OCI-LY7 (cell line): Measurements from ENCODE around the gene TPCN2. TPM values are rescaled to one million over a fixed set of nuclear protein-coding genes. Genes with fewer than 3 reads are reported as not detected.

ENCODE experiments used
- BruUV-seq: library from RNA; stranded (reverse); fragments of 400-500 nt; replicated peaks from 2 replicates; lab custom pipeline; 2021; lab: Mats Ljungman, UMichigan
- CTCF ChIA-PET: fragments of 300-600 bp; sonication (Branson Sonifier 250); formaldehyde crosslinking; loops from one replicate; lab custom pipeline; 2022; ENCODE audit warnings: antibody characterized with exemption; ENCODE audit not compliant: unreplicated experiment; lab: Charles Lee
- POLR2A ChIA-PET: fragments of 300-600 bp; sonication (Branson Sonifier 250); formaldehyde crosslinking; loops from one replicate; lab custom pipeline; 2022; ENCODE audit warnings: antibody characterized with exemption; lab: Charles Lee
- DNase-seq: peaks from one replicate; pipeline ENCODE4 v3.0.0-alpha.2; 2015; ENCODE audit warnings: low spot score
- H2AFZ ChIP-seq: fragments of 200-600 bp; sonication (generic), shearing (Covaris generic); 2 replicates; pipeline ENCODE4 v1.6.1; 2014; ENCODE audit warnings: mild to moderate bottlenecking, antibody characterized with exemption, low read length, moderate library complexity
- H3K27ac ChIP-seq: fragments of 200-600 bp; sonication (generic); 2 replicates; pipeline ENCODE4 v1.5.1; 2014; ENCODE audit warnings: mixed run types, low read depth, mild to moderate bottlenecking, moderate library complexity, low read length, inconsistent platforms; ENCODE audit not compliant: poor library complexity, severe bottlenecking
- H3K36me3 ChIP-seq: fragments of 200-600 bp; sonication (generic); 2 replicates; pipeline ENCODE4 v1.6.1; 2014; ENCODE audit warnings: mild to moderate bottlenecking, antibody characterized with exemption, low read length, moderate library complexity, mixed read lengths; ENCODE audit not compliant: insufficient read depth
- H3K4me1 ChIP-seq: fragments of 200-600 bp; sonication (generic); 2 replicates; pipeline ENCODE4 v1.5.1; 2014; ENCODE audit warnings: mild to moderate bottlenecking, low read length; ENCODE audit not compliant: insufficient read depth, poor library complexity, severe bottlenecking
- H3K4me2 ChIP-seq: fragments of 200-600 bp; sonication (generic); 2 replicates; pipeline ENCODE4 v1.6.1; 2014; ENCODE audit warnings: mild to moderate bottlenecking, low read length
- H3K4me3 ChIP-seq: fragments of 200-600 bp; sonication (generic); 2 replicates; pipeline ENCODE4 v1.5.1; 2014; ENCODE audit warnings: mild to moderate bottlenecking, low read depth, low read length; ENCODE audit not compliant: poor library complexity, severe bottlenecking
- H3K79me2 ChIP-seq: fragments of 200-600 bp; sonication (generic); 2 replicates; pipeline ENCODE4 v1.6.1; 2016; ENCODE audit warnings: low read depth, mild to moderate bottlenecking, low read length, moderate library complexity, mixed read lengths; ENCODE audit not compliant: insufficient read depth
- H3K9me2 ChIP-seq: fragments of 200-600 bp; sonication (generic); 2 replicates; pipeline ENCODE4 v1.6.1; 2016; ENCODE audit warnings: mild to moderate bottlenecking, low read length, mixed read lengths; ENCODE audit not compliant: insufficient read depth
- H3K9me3 ChIP-seq: fragments of 200-600 bp; sonication (generic); 2 replicates; pipeline ENCODE4 v1.6.1; 2014; ENCODE audit warnings: mild to moderate bottlenecking, mixed run types, low read length, mixed read lengths
- H4K20me1 ChIP-seq: fragments of 200-600 bp; sonication (generic); 2 replicates; pipeline ENCODE4 v1.6.1; 2014; ENCODE audit warnings: mild to moderate bottlenecking, antibody characterized with exemption, low read length, moderate library complexity, mixed read lengths; ENCODE audit not compliant: insufficient read depth
- EZH2phosphoT487 ChIP-seq: fragments of 200-600 bp; sonication (generic); IDR thresholded peaks from 2 replicates; pipeline ENCODE4 v1.6.1; 2018; ENCODE audit warnings: low read depth, borderline replicate concordance, mild to moderate bottlenecking, mixed run types, antibody characterized with exemption, low read length, moderate library complexity, mixed read lengths
- intact Hi-C: fragments of 100-400 bp; cut with micrococcal nuclease; formaldehyde crosslinking; loops from one replicate; pipeline ENCODE4 v1.10.0; 2022; ENCODE audit not compliant: unreplicated experiment
- total RNA-seq, 2 experiments: library from RNA; depleted of rRNA in 1 of 2; stranded (reverse); fragments of >200 nt in 1 of 2; shearing (Covaris generic) in 1 of 2; gene quantifications; 2 replicates each; pipeline ENCODE4 v1.2.3, GENCODE V29; 2014 to 2022
- TF ChIP-seq, protein P1 (sequence below): fragments of 200-600 bp; sonication (generic); conservative IDR thresholded peaks from 2 replicates; pipeline ENCODE4 v1.5.1; 2014; ENCODE audit warnings: mild to moderate bottlenecking, antibody characterized with exemption, low read length, moderate library complexity, mixed read lengths

Gene TPCN2
- total RNA-seq, 2 experiments from 2014 or later = 21.5 to 65.2 TPM

DNA sequence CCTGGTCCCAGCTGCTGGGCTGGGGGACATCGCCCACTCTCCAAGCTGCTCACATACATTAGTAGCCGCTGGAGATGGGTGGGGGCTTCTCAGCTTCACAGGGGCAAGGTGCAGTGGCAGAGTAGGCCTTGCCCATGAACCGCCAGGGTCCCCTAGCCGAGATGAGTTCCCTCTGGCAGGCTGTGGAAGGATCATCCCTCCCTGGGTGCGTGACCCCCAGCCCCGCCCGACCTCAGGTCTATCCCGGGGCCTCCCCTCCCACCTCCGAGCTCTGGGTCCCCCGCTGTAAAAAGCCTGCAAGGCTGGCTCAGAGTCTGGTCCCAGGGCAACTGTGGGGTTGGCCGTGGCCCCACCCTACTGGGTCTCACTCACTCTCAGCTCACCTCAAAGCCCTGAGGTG lies 15.3 kb upstream of the TPCN2 start:
- POLR2A ChIA-PET = no interaction called here

DNA sequence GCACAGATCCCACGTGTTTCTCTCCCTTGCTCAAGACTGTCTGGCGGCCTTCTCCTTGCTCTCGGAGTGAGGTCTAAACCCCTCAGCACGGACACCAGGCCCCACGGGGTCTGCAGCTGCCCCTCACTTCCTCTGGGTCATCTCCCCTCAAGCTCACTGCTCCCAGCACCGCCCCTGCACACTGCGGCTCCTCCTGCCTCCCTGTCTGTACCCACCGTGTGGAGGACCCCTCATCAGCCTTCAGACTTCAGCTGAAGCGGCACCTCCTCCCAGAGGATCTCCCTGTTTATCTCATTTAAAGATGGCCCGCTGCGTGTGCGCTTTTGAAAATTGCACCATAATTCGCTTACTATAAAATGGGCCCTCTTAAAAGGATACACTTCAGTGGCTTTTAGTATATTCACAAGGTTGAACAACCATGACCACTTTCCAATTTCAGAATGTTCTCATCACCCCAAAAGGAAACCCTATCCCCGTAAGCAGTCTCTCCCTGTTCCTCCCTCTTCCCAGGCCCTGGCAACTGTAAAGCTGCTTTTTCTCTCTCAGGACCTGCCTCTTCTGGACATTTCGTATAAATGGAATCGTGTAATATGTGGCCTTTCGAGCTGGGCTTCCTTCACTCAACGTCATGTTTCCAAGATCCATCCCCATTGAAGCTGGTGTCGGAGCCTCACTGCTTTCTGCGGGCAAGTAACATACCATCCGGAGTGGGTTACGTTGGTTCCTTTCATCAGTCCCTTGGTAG lies 14.4 kb upstream of the TPCN2 start:
- intact Hi-C loops = no loop called here
- Histone ChIP-seq H3K36me3 (no peaks in the 10 kb centered on the region), H3K27ac (no peak overlapping the region), H3K79me2 (no peaks in the 10 kb centered on the region), H3K4me3 (no peak overlapping the region), H3K9me3 (no peaks in the 10 kb centered on the region), H4K20me1 (no peaks in the 10 kb centered on the region), H2AFZ (no peak overlapping the region), H3K4me2 (no peak overlapping the region), H3K4me1 (no peaks in the 10 kb centered on the region), H3K9me2 (no peaks in the 10 kb centered on the region)
- DNase-seq = no peak
- TF ChIP-seq, protein P1, sequence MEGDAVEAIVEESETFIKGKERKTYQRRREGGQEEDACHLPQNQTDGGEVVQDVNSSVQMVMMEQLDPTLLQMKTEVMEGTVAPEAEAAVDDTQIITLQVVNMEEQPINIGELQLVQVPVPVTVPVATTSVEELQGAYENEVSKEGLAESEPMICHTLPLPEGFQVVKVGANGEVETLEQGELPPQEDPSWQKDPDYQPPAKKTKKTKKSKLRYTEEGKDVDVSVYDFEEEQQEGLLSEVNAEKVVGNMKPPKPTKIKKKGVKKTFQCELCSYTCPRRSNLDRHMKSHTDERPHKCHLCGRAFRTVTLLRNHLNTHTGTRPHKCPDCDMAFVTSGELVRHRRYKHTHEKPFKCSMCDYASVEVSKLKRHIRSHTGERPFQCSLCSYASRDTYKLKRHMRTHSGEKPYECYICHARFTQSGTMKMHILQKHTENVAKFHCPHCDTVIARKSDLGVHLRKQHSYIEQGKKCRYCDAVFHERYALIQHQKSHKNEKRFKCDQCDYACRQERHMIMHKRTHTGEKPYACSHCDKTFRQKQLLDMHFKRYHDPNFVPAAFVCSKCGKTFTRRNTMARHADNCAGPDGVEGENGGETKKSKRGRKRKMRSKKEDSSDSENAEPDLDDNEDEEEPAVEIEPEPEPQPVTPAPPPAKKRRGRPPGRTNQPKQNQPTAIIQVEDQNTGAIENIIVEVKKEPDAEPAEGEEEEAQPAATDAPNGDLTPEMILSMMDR = no peak
- TF ChIP-seq EZH2phosphoT487 = no peak
- POLR2A ChIA-PET = no interaction called here
- CTCF ChIA-PET = no interaction called here
- BruUV-seq = no TSS peak

More for the DNA sequence above, 15.3 kb upstream of the TPCN2 start:
- Histone ChIP-seq H3K36me3 (no peaks in the 10 kb centered on the region), H3K4me2 (no peak overlapping the region), H3K4me1 (no peaks in the 10 kb centered on the region), H2AFZ (no peak overlapping the region), H3K27ac (no peak overlapping the region), H3K4me3 (no peak overlapping the region), H3K79me2 (no peaks in the 10 kb centered on the region), H4K20me1 (no peaks in the 10 kb centered on the region), H3K9me2 (no peaks in the 10 kb centered on the region), H3K9me3 (no peaks in the 10 kb centered on the region)
- intact Hi-C loops = no loop called here
- DNase-seq = no peak
- TF ChIP-seq EZH2phosphoT487 = no peak
- BruUV-seq = no TSS peak
- CTCF ChIA-PET = no interaction called here

DNA sequence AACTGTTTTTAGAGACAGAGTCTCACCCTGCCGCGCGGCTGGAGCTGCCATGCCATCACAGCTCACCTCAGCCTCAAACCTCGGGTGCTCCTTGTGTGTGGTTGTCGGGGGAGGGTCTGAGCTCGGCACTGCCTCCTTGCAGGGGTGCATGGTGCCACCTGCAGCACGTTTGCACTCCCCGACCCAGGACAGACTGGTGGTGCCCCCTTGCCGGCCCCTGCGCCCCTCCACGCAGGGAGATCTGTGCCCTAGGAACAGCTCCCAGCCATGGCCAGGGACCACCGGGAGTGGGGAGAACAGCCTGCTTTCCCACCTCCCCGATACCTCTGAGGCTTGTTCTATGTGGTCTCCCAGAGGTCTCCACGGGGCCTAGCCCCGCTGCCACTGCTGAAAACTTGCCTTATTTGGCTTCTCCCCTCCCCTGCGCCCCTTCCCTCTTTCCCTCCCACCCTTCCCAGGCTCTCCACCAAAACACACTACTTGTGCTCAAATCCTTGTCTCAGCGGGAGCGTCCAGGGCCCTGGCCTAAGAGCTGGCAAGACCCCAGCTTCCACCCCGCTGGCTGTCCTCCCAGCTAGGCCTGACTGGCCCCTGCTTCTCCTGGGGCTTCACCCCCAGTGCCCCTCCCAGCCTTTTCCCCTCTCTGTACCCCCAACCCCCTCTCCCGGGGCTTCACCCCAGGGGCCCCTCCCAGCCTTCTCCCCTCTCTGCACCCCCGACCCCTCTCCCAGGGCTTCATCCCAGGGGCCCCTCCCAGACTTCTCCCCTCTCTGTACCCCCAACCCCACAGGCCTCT lies 13.4 kb upstream of the TPCN2 start:
- Histone ChIP-seq H2AFZ (no peak overlapping the region), H3K4me1 (peaks cover 1% of the 10 kb centered on the region), H3K9me2 (no peaks in the 10 kb centered on the region), H3K36me3 (no peaks in the 10 kb centered on the region), H3K27ac (no peak overlapping the region), H3K4me2 (no peak overlapping the region), H3K79me2 (no peaks in the 10 kb centered on the region), H4K20me1 (no peaks in the 10 kb centered on the region), H3K4me3 (no peak overlapping the region), H3K9me3 (no peaks in the 10 kb centered on the region)
- ChIA-PET CTCF (no interaction called here), POLR2A (interaction anchor here (0.6 kb wide), 1 partner anchor 553 kb away, joined by 3 read pairs; no protein-coding TSS in a partner anchor)
- no TSS peak for BruUV-seq
- intact Hi-C loops = no loop called here
- DNase-seq = no peak
- TF ChIP-seq, protein P1 = no peak
- TF ChIP-seq EZH2phosphoT487 = no peak
